NCI-H128 (cell line): ENCODE measurements around the gene RASA4B.
"Not testable (repeated sequence)": the region's sequence is repeated elsewhere in the genome, so short reads cannot be mapped to it uniquely, and the experiment has no call there.

Experiments
- DNase-seq: peaks from one replicate; lab custom pipeline; 2025; ENCODE audit not compliant: unreplicated experiment; lab: John Stamatoyannopoulos, UW

RASA4B gene

DNA sequence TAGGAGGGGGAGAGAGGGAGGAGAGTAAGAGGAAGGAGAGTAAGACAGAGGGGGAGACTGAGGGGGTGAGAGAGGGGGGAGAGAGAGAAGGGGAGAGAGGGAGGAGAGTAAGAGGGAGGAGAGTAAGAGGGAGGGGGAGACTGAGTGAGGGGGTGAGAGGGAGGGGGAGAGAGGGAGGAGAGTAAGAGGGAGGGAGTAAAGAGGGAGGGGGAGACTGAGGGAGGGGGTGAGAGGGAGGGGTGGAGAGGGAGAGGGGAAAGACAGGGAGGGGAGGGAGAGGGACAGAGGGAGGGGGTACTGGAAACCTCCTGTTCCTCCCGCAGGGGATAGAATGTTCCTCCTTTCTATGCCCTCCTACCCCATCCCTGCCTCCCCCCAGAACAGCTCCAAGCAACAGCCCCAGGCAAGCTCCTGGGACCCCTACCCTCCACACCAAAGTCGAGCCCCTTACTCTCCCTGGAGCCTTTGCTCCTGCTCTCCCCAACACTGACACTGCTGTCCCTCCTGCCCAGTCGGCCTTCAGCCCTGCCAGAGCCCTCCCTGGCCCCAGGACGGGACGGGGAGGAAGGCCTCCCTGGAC, 4.8 kb downstream of the RASA4B start:
- not testable (repeated sequence) for DNase-seq

GRCh38 chr7:102511860-102512522, 5.6 kb downstream of the RASA4B start:
- not testable (repeated sequence) for DNase-seq

DNA sequence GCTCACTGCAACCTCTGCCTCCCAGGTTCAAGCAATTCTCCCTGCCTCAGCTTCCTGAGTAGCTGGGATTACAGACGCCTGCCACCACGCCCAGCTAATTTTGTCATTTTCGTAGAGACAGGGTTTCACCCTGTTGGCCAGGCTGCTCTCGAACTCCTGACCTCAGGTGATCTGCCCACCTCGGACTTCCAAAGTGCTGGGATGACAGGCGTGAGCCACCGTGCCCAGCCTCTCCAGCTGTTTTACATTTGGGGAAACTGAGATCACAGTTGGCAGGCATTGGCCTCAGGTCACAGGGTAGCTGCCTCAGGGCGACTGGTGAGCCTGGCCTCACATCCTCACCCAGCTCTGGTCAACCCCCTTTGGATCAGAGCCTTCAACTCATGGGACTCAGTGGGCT, 7.0 kb downstream of the RASA4B start:
- not testable (repeated sequence) for DNase-seq

- DNase-seq = not testable (repeated sequence)
Observed at GRCh38 chr7:102507410-102508088, 10.0 kb downstream of the RASA4B start.

DNA sequence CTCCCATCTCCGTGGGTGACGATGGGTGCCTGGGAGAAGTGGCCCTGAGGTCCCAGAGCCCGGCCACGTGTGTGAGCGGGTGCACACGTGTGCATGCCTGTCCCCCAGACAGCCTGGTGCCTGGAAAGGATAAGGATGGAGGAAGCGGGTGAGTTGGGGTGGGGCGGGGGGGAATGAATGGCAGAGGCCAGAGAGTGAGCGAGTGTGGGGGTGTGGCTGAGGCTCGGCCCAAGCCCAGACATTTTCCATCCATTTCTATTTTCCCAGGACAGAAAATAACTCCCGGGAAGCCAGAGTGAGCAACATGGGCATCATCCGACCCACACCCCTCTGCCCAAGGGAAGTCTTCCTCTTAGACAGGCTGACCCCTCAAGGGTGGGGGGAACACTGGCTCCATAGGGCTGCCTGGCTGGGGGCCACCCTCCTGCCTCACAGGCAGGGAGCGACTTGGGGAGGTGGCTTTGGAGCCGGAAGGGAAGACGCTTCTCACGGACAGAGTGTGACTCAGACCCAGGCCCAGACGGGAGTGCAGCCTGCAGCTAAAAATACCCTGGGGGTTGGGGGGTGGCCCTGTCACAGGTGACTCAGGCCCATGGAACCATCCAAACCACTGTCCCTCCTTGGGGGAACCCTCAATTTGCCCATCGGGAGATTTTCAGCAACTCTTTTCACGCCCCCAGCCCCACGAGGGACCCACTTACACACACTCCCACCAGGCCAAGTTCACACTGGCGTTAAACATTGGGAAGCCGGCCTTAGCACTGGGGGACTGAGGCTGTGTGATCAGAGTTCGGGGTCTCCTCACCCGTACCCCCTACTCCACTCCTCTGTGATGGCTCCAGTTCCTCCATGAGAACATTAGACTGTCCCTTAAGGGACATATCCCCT, 12.0 kb downstream of the RASA4B start:
- DNase-seq = not testable (repeated sequence)

DNA sequence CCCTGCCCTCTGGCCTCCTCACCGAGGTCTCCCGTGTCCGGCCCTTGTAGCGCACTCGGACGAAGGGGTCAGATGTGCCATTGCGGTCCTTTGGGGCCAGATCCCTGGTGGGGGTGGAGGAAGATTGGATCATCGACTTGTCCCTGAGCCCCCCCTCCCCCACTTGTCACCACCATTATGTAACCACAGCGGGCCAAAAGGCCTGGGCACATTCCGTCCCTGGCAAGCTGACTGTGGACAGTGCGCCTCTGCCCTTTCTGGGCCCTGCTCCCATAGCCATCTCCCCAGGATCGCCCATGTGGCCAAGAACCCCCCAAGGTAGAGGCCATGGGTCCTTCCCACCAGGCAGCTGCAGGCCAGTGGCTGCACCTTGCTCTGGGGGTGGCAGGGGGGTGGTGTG, 14.4 kb downstream of the RASA4B start:
- DNase-seq = not testable (repeated sequence)

- not testable (repeated sequence) for DNase-seq
Observed at GRCh38 chr7:102498321-102498720, 19.3 kb downstream of the RASA4B start.

DNA sequence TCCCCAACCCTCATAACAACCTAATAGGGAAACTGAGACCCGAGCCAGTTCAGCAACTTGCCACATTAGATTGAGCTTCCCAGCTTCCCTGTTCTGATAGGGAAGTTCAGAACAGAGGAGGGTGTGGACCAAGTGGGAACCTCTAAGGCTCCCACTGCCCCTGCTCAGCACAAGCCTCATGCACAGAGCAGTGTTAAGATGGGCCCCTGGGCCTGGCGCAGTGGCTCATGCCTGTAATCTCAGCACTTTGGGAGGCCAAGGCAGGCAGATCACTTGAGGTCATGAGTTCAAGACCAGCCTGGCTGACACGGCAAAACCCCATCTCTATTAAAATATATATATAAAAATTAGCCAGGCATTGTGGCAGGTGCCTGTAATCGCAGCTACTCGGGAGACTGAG, 20.3 kb downstream of the RASA4B start:
- not testable (repeated sequence) for DNase-seq

GRCh38 chr7:102496861-102497260, 20.7 kb downstream of the RASA4B start:
- DNase-seq = not testable (repeated sequence)

- not testable (repeated sequence) for DNase-seq
Observed at GRCh38 chr7:102494473-102495149, 23.0 kb downstream of the RASA4B start.

DNA sequence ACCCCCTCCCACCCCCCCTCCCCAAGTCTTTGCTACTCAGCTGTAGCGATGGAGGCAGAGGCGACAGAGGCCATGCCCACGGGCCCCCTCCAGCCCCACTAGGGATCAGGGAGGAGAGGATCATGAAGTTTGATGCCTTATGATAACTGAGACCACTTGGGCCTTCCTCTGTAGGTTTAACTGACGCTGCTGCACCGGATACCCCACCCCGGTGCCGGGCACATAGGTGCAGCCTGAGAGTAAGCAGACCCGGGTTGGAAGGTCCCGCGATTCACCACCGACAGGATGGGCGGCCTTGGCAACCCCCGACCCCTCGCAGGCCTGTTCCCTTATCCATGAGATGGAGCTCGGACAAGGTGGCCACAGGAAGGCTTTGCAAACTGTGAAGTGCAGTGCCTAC, 23.6 kb downstream of the RASA4B start:
- DNase-seq = not testable (repeated sequence)

DNA sequence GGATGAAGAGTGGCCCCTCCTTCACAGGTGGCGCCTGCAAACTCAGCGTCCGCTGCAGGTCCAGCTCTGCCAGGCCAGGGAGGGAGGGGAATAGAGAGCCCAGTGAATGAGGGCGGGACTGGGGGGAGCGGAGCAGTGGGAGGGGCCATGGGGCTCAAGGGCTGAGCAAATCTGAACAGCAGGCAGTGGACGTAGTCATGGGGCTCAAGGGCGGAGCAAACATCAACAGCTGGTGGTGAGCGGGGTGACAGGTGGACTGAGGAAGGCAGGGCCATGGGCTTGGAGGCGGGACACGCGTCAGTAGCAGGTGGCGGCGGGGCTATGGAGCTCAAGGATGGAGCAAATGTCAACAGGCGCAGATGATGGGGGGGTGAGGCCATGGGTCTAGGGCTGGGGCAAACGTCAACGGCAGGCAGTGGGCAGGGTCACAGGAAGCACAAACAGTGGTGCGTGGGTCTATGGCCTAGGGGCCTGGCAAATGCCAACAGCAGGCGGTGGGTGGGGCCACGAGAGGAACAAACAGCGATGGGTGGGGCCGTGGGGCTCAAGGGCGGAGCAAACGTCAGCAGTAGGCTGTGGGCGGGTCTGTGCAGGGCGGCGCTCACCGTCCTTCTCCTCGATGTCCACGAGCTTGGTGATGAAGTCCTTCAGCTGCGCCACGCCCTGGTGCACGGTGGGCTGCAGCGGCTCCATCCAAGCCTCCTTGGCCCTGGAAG, 24.2 kb downstream of the RASA4B start:
- DNase-seq = not testable (repeated sequence)

DNA sequence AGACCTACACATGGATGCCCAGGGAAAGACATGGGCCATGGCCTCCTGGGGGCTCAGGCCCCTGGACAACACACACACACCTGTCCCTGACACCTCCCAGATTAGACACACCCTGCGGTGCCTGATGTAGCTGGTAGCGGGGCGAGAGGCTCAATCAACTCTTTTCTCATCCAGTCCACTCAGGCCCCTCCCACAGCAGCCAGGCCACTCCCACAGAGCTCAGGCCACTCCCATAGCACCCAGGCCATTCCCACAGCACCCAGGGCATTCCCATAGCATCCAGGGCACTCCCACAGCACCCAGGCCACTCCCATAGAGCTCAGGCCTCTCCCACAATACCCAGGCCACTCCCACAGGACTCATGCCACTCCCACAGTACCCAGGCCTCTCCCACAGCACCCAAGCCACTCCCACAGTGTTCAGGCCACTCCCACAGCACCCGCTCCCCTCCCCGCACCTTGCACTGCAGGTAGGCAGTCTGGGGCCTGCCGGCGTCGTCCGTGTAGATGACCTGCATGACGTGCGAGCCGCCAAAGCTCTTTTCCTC, 27.0 kb downstream of the RASA4B start:
- not testable (repeated sequence) for DNase-seq

- DNase-seq = not testable (repeated sequence)
Observed at GRCh38 chr7:102484317-102484716, 33.3 kb downstream of the RASA4B start.

- not testable (repeated sequence) for DNase-seq
Observed at GRCh38 chr7:102481962-102482361, 35.6 kb downstream of the RASA4B start.

- DNase-seq = not testable (repeated sequence)
Observed at GRCh38 chr7:102479982-102480637, 37.5 kb downstream of the RASA4B start.

DNA sequence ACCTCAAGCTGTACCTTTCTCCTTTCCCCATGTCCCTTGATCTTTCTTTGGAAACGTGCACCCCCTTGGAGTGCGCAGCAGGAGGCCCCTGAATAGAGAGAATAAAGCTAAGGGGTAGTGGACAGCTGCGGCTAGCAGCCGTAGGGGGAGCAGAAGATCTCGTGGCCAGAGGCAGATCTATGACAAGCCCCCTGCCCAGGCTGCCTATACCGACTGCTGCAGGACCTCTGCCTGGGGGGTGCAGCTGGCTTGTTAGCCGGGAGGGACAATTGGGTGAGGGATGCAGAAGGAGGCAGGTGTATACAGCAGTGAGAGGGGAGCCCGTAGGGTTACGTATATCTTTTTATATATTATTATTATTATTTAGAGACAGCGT, 38.4 kb downstream of the RASA4B start:
- DNase-seq = not testable (repeated sequence)

- not testable (repeated sequence) for DNase-seq
Observed at GRCh38 chr7:102478314-102479208, 39.0 kb downstream of the RASA4B start, which contains the start of gene POLR2J. Gene POLR2J, minus strand, starts transcription at chr7:102478922. Its CDS starts 62 bp downstream, at chr7:102478860.
